ENCODE measurements around the gene PDE7B.
"Not testable (repeated sequence)": the region's sequence is repeated elsewhere in the genome, so short reads cannot be mapped to it uniquely, and the experiment has no call there.

Gene PDE7B

DNA sequence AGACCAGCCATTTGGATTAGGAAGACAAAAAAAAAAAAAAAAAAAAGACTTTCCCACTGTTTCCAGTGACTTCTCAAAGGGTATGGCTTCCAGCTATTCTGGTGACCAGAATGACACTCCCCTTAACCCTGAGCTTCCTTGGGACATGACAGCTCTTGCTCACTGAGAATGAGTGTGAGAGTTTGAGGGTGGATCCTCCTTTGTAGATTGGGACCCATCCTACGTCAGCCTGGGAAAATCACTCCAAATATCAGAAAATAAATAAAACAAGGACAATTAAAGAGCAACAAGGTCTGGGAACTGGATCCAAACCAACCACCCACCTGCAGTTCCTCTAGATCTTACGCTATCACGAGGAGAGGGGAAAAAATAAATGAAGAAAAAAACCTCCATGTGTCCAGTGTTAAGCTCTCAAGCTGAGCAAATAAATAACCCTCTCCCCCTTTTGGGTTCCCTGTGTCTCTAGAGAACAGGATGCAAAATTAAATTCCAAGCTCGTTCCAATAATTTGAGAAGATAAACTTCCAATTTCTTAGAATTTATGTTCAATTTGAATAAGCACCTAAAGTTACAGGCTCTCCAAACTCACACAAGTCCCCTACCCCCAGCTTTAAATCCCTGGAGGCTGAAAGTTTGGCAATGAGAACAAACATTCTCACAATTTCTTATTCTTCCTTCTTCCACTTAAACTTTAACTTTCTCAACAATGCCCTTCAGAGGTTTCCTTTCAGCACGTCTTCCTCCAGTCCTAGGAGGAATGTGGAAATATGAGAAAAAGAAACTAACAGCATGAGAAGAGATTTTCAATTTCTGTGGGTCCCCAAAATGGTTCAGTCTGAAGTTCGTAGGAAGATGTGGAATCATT, 228.4 kb downstream of the PDE7B start:
- no peak for ATAC-seq

- no peak for ATAC-seq
Observed at GRCh38 chr6:136083540-136083939, 232.0 kb downstream of the PDE7B start.

DNA sequence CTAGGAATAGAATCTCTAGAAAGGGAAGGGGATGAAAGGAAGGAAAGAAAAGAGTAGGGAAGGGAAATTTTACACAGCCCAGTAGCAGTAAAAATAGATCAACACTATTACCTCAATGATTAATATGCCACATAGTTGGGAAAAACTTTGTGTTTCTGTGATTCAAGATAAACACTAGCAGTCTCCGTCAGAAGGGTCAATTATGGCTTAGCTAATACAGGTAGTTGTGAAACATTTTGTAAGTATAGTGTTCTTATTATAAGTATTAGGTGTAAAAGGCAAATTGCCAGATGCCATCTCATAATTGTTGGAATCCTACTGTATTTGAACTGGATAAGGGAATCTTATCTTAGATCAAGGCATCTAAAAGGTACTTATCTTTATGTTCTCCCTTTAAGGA, 232.9 kb downstream of the PDE7B start:
- no peak for ATAC-seq

- ATAC-seq = no peak
Observed at GRCh38 chr6:136085370-136086115, 234.0 kb downstream of the PDE7B start.

DNA sequence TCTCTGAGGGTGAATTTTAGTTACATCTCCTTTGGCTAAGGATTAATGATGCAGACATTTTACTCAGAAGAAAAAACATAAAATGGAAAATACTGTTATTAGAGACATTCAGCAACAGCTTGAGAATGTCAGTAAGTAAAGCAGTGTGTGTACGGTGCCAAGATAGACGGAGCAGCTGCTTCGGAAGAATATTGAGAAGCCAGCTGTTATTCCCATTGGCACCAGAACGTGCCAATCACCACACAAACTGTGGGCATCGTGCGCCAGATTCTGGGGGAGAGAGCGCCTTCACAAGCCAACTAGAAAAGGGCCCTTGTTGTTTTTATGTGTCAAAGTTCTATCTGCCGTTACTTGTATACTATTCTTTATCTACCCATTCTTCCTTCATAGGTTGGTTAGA, 235.2 kb downstream of the PDE7B start:
- ATAC-seq = no peak

DNA sequence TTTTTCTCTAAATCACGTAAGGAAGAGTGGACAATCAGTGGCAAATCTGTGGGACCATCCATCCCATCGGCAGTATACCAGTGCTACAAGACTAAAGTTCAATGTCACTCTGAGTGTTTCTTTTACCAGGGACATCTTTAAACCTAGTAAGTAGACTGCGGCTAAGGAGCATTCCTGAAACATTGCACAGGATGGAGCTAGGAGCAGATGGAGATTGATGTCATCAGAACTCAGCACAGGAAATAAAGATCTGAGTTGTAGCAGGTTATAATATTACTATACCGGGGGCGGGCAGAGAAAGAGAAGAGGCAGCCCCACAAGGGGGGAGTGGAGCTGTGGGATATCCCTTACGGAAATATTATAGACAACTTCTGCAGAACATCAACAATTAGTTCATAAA, 236.5 kb downstream of the PDE7B start:
- no peak for ATAC-seq

DNA sequence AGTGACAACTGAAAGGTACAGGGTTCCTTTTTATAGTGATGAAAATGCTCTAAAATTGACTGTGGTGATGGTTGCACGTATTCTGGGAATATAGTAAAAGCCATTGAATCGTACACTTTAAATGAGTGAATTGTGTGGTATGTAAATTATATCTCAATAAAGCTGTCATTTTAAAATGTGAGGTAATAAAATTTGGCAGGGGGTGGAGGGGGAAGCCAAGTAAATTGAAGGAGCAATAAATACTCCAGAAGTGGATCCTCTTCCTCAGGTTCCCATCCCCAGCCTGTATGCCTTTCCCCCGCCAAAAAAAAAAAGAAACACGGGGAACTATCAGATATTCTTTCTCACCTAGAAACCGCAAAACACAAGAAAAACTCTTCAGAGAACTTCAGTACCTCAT, 237.2 kb downstream of the PDE7B start:
- no peak for ATAC-seq

DNA sequence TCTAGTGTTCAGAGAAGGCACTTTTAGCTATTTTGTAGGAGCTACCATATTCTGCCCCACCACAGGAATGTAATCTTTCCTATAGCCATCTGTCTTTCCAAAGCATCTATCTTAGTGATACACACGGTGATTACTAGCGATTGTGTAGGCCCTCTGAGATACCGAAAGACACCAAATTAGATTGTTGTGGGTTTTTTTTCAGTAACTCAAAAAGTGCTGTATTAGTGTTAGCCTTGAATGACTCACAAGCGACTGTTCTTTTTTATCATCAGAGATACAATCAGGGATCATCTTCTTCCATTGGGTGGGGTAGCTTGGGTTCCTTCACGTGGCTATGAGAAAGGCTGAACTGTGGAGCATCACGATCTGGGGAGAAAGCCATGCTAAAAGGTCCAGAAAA, 238.4 kb downstream of the PDE7B start:
- ATAC-seq = no peak

DNA sequence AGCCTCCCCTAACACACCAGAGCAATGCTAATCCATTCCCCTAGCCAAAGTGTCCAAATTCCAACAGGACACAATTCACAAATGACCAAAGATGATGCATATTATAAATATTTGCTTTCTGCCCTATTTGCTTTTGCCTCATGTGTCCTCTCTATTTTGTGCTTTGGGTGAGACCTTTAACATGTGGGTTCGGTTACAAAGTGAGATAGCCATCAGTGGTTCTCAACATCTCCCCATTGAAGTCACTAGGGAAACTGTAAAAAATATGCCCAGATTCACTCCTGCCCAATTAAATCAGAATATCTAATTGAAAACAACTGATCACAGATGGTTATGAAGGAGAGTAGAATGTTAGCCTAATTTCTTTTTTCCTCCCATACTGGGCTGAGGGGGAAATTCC, 239.4 kb downstream of the PDE7B start:
- ATAC-seq = no peak

GRCh38 chr6:136092897-136093296, 241.4 kb downstream of the PDE7B start:
- no peak for ATAC-seq

DNA sequence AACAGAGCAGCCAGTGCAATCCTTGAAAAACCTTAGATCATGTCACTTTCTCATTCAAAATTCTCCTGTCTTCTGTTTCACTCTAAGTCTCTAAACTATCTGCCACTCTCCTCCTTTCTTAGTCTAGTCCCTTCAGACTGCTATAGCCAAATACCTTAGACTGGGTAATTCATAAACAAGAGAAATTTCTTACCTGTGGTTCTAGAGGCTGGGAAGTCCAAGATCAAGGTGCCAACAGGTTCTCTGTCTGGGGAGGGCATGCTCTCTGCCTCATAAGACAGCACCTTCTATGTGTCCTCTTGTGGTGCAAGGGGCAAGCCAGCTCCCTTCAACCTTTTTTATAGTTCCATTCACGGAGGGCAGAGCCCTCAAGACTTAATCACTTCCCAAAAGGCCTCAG, 242.3 kb downstream of the PDE7B start:
- no peak for ATAC-seq

- ATAC-seq = no peak
Observed at GRCh38 chr6:136094812-136095211, 243.3 kb downstream of the PDE7B start.

GRCh38 chr6:136095986-136096385, 244.5 kb downstream of the PDE7B start:
- no peak for ATAC-seq

DNA sequence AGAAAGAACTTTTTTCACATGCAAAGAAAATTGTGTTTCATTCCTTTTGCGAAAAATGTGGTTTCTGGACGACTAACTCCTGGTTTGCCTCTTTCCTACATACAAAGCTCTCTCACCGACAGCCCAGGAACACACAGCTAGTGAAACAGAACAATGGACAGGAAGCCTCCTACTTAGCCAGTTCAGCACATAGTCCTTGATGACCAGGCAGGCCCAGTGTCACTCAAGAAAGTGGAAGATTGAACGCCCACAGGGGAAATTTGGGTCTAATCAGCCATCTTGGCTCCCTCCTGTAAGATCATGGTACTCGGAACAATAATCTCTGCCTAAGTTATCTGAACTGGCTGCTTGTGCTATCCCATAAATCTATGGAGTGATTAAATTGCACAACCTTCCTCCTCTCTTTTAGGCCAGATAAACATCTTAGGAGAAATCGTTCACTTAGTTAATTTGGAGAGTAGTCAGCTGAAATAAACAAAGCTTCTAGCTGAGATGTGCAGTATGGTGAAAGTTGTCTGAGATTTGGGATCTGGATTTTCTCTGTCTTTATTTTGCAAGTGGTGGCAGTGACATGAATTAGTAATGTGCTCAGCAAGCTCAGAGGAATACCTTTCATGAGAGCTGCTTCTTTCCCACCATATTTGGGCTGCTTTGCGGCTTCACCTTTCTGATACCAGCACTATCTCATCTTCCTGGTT, 251.6 kb downstream of the PDE7B start:
- ATAC-seq = no peak

DNA sequence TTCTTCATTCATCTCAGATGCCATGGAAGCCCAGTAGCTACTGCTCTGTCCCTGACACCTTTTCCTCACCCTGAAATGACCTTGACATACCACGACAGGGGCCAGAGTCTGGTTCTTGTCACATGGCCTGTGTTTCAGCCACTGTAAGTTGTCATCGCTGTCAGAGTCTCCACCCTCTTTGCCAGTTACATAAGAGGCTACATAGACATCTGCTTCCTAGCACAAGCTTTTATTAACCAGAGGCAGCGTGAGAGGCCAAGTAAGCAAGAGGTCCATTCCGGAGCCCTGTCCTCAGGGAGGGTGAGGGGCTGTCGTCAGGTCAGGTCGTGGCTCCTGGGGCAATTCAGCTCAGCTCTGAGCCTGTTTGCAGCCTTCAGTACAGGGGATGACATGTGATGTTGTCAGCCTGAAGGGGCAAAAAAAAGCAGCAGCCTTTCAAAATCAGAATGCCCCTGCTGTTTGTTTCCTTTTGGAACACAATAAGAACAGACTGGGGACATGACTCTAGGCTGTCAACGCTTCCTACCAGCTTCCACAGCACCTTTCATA, 252.3 kb downstream of the PDE7B start:
- ATAC-seq = no peak

- ATAC-seq = no peak
Observed at GRCh38 chr6:136104556-136104955, 253.1 kb downstream of the PDE7B start.

DNA sequence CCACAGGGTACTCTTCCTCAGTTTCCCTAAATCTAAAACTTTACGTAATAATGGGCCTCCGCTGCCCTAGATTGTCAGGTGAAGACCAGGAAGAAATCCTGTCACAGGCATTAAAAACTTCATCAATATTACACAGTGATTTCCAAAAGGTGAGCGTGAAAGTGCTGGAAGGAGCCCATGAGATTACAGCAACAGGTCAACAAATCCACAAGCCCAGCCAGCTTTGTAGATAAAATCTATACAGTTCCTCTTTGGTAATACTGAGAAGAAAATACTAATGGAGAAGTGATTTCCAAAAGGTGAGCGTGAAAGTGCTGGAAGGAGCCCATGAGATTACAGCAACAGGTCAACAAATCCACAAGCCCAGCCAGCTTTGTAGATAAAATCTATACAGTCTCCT, 254.3 kb downstream of the PDE7B start:
- ATAC-seq = not testable (repeated sequence)

DNA sequence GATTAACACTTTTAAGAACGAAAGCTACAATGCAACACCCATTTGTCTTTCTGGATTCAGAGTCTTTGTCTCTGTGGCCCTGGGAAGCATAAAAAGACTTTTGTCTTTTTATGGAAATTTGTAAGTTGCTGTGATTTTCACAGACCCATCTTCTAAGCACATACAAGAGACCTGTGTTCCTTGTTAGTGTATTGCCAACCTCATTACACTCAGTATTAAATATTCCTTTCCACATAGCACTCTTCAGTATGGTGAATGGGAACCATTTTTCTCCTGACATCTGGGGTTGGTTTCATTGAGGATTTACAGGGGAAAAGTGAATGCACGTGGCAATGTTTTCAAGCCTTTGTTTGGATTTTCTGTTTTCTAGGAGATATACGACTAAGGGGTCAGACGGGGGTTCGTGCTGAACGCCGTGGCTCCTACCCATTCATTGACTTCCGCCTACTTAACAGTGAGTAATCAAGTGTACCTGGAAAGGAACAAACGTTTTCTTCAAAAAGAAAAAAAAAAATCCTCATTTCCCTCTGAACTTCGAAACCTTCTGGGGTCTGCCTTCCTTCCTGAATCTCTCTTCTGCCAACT, 257.0 kb downstream of the PDE7B start:
- no peak for ATAC-seq

- ATAC-seq = no peak
Observed at GRCh38 chr6:136111831-136112230, 260.3 kb downstream of the PDE7B start.

DNA sequence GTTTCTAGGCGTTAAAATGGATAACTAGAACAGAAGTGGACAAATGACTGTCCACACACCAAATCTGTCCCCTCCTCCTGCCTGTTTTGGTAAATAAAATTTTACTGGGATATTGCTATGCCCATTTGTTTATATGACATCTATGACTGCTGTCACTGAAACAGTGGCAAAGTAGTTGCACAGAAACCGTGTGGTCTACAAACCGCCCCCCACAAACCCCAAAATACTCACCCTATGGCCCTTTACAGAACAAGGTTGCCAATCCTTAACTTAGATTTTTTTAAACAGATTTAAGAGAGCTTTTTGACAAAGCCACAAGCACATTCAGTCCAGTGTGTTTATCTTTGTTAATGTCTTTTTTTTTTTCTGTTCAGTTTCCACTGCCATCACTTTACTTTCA, 260.8 kb downstream of the PDE7B start:
- ATAC-seq = no peak

DNA sequence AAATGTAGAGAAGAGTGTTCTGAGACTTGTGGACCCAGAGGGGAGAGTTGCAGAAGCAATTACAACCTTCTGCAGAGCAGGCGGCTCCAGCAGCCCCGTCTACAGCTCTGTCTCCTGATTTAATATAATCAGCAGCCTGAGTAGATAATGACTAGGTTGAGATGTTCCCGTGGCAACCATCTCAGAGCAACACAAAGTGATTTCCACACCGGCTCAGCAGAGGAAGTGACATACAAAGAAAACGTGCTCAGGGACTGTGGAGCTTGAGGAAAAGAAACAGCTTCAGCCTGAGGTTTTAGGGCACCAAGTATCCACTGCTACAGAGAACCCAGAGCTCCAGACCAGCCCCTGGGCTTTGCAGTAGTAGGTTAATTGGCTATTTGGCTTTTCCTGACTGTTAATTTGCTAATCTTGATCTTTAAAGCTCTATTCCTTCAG, 262.3 kb downstream of the PDE7B start:
- ATAC-seq = no peak

- no peak for ATAC-seq
Observed at GRCh38 chr6:136114661-136115060, 263.2 kb downstream of the PDE7B start.

DNA sequence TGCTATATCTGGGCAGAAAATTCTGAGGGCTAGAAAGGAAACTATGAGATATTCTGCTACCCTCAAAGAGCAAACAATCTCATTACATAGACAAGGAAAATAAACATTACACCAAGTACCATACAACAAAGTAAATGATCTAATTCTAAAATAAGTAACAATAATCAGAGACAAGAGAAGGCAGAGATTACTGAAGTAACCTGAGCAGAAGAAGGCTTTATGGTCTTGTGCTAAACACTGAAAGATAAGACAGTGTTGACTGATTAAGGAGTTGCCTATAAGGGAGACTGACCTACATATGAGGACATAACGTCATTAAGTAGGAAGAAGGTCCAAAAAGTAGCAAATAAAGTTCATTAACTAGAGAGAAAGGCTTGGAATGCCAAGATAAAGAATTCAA, 264.4 kb downstream of the PDE7B start:
- no peak for ATAC-seq
